A673 (cell line): Measurements from ENCODE around the gene AREL1.

Source experiments
- EZH2 ChIP-seq: fragments of 200-600 bp; sonication (generic); IDR thresholded peaks from 2 replicates; pipeline ENCODE4 v1.6.1; 2017; ENCODE audit warnings: borderline replicate concordance, low read depth, mild to moderate bottlenecking, mixed read lengths, antibody characterized with exemption, low read length; ENCODE audit not compliant: poor library complexity, severe bottlenecking
- TF ChIP-seq, protein P1 (sequence below): fragments of 300-800, 200-600 bp; sonication (generic); conservative IDR thresholded peaks from 2 replicates; pipeline ENCODE4 v1.5.1; 2017; ENCODE audit warnings: low read depth, mild to moderate bottlenecking, antibody characterized with exemption, low read length, moderate library complexity, mixed read lengths

- TF ChIP-seq, protein P1, sequence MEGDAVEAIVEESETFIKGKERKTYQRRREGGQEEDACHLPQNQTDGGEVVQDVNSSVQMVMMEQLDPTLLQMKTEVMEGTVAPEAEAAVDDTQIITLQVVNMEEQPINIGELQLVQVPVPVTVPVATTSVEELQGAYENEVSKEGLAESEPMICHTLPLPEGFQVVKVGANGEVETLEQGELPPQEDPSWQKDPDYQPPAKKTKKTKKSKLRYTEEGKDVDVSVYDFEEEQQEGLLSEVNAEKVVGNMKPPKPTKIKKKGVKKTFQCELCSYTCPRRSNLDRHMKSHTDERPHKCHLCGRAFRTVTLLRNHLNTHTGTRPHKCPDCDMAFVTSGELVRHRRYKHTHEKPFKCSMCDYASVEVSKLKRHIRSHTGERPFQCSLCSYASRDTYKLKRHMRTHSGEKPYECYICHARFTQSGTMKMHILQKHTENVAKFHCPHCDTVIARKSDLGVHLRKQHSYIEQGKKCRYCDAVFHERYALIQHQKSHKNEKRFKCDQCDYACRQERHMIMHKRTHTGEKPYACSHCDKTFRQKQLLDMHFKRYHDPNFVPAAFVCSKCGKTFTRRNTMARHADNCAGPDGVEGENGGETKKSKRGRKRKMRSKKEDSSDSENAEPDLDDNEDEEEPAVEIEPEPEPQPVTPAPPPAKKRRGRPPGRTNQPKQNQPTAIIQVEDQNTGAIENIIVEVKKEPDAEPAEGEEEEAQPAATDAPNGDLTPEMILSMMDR, result no peak
- TF ChIP-seq EZH2, result no peak
These were observed 67.0 kb downstream of the AREL1 start for GRCh38 chr14:74645756-74646470.
